PC-3 (cell line): ENCODE results near the gene GPR107. TPM values are rescaled to one million over a fixed set of nuclear protein-coding genes. Genes with fewer than 3 reads are reported as not detected.

Experiments used
- ATAC-seq: fragments of 200-7000 bp; cut with Tn5 transposase; 2 replicates; pipeline ENCODE4 v1.9.1; 2020; ENCODE audit warnings: mild to moderate bottlenecking, moderate library complexity
- BruUV-seq: library from RNA; stranded (reverse); fragments of 400-500 nt; replicated peaks from 2 replicates; lab custom pipeline; 2021; lab: Mats Ljungman, UMichigan
- CTCF ChIA-PET: fragments of 300-600 bp; sonication (Branson Sonifier 250); formaldehyde crosslinking; loops from one replicate; lab custom pipeline; 2022; ENCODE audit warnings: antibody characterized with exemption; lab: Charles Lee
- POLR2A ChIA-PET: fragments of 300-600 bp; sonication (Branson Sonifier 250); formaldehyde crosslinking; loops from one replicate; lab custom pipeline; 2022; ENCODE audit warnings: antibody characterized with exemption; ENCODE audit not compliant: unreplicated experiment; lab: Charles Lee
- DNase-seq: peaks from one replicate; pipeline ENCODE4 v3.0.0-alpha.2; 2015
- H2AFZ ChIP-seq: fragments of 300-600 bp; sonication (generic); 2 replicates; pipeline ENCODE4 v1.6.0; 2016; ENCODE audit warnings: antibody characterized with exemption, low read length
- H3F3A ChIP-seq: fragments of 300-600 bp; sonication (generic); one replicate; pipeline ENCODE4 v1.6.0; 2017; ENCODE audit warnings: antibody characterized with exemption, low read length, control low read depth, mild to moderate bottlenecking; ENCODE audit not compliant: unreplicated experiment
- H3K27ac ChIP-seq: fragments of 300-600 bp; sonication (generic); 2 replicates; pipeline ENCODE4 v1.5.1; 2016; ENCODE audit warnings: mild to moderate bottlenecking, low read length
- H3K27me3 ChIP-seq: fragments of 300-600 bp; sonication (generic); 2 replicates; pipeline ENCODE4 v1.6.1; 2016; ENCODE audit warnings: low read length, mixed read lengths
- H3K36me3 ChIP-seq: fragments of 300-600 bp; sonication (generic); 2 replicates; pipeline ENCODE4 v1.6.1; 2016; ENCODE audit warnings: low read depth, mixed run types, low read length, mixed read lengths
- H3K4me1 ChIP-seq: fragments of 300-600 bp; sonication (generic); 2 replicates; pipeline ENCODE4 v1.5.1; 2016; ENCODE audit warnings: low read length; ENCODE audit not compliant: insufficient read depth
- H3K4me2 ChIP-seq: fragments of 300-600 bp; sonication (generic); 2 replicates; pipeline ENCODE4 v1.6.0; 2016; ENCODE audit warnings: low read length
- H3K4me3 ChIP-seq: fragments of 300-600 bp; sonication (generic); 2 replicates; pipeline ENCODE4 v1.5.1; 2016; ENCODE audit warnings: mild to moderate bottlenecking, low read length, mixed read lengths
- H3K79me2 ChIP-seq: fragments of 300-600 bp; sonication (generic); 2 replicates; pipeline ENCODE4 v1.6.1; 2017; ENCODE audit warnings: low read length, mixed read lengths
- H3K9ac ChIP-seq: fragments of 300-600 bp; sonication (generic); 2 replicates; pipeline ENCODE4 v1.6.0; 2016; ENCODE audit warnings: mild to moderate bottlenecking, low read length
- H3K9me2 ChIP-seq: fragments of 300-600 bp; sonication (generic); replicated peaks from 2 replicates; pipeline ENCODE4 v1.6.1; 2016; ENCODE audit warnings: mixed run types, low read length, mixed read lengths
- H3K9me3 ChIP-seq: fragments of 300-600 bp; sonication (generic); 2 replicates; pipeline ENCODE4 v1.6.1; 2016; ENCODE audit warnings: low read length, mixed read lengths
- H4K20me1 ChIP-seq: fragments of 300-600 bp; sonication (generic); 2 replicates; pipeline ENCODE4 v1.6.1; 2016; ENCODE audit warnings: low read length, mixed read lengths
- CTCF ChIP-seq: fragments of 300-600 bp; sonication (generic); conservative IDR thresholded peaks from 2 replicates; pipeline ENCODE4 v1.5.1; 2017; ENCODE audit warnings: antibody characterized with exemption, low read depth, mild to moderate bottlenecking, low read length
- EZH2 ChIP-seq: fragments of 300-600 bp; sonication (generic); IDR thresholded peaks from one replicate; pipeline ENCODE4 v1.6.1; 2017; ENCODE audit warnings: antibody characterized with exemption, mild to moderate bottlenecking, low read length; ENCODE audit not compliant: unreplicated experiment
- EZH2phosphoT487 ChIP-seq: fragments of 300-600 bp; sonication (generic); IDR thresholded peaks from 2 replicates; pipeline ENCODE4 v1.6.1; 2018; ENCODE audit warnings: mild to moderate bottlenecking, antibody characterized with exemption, low read length, borderline replicate concordance
- intact Hi-C: fragments of 100-400 bp; cut with micrococcal nuclease; formaldehyde crosslinking; loops from 2 replicates; pipeline ENCODE4 v1.9.0; 2023
- total RNA-seq: library from RNA; depleted of rRNA; stranded (reverse); fragments of >200 nt; gene quantifications from 2 replicates; pipeline ENCODE4 v1.2.3, GENCODE V29; 2014

The GPR107 gene
- total RNA-seq, 1 experiment from 2014 or later = 11.4 TPM

GRCh38 chr9:130186051-130186450 is 132.3 kb downstream of the GPR107 start:
- intact Hi-C loops = no loop called here
- BruUV-seq = no TSS peak
- peaks cover 3% of the 10 kb centered on the region; the same call in 1 of the 2 replicates for H4K20me1 ChIP-seq

GRCh38 chr9:130186839-130187522 is 133.3 kb downstream of the GPR107 start:
- DNase-seq = peak; percentile 75
- peak overlapping the region; percentile 34; the same call in 1 of the 2 replicates for H3K4me3 ChIP-seq
- H3K36me3 ChIP-seq = no peaks in the 10 kb centered on the region
- TF ChIP-seq CTCF = no peak
- TF ChIP-seq EZH2phosphoT487 = no peak
- TF ChIP-seq EZH2 = no peak
- peaks cover 10% of the 10 kb centered on the region for H3K4me1 ChIP-seq
- H3K27ac ChIP-seq = no peak overlapping the region
- no peaks in the 10 kb centered on the region for H3K27me3 ChIP-seq
- H3K9me3 ChIP-seq = no peaks in the 10 kb centered on the region
- H3K9me2 ChIP-seq = no peaks in the 10 kb centered on the region
- intact Hi-C loops = no loop called here
- H3K4me2 ChIP-seq = peak overlapping the region; percentile 69
- H3K9ac ChIP-seq = no peak overlapping the region
- no TSS peak for BruUV-seq
- peaks cover 36% of the 10 kb centered on the region for H3K79me2 ChIP-seq
- POLR2A ChIA-PET = no interaction called here
- peak; percentile 99 for ATAC-seq
- no peak overlapping the region for H2AFZ ChIP-seq
- peaks cover 3% of the 10 kb centered on the region; the same call in 1 of the 2 replicates for H4K20me1 ChIP-seq
- CTCF ChIA-PET = no interaction called here
- no peaks in the 10 kb centered on the region for H3F3A ChIP-seq

More at GRCh38 chr9:130186051-130186450, 132.3 kb downstream of the GPR107 start:
- Histone ChIP-seq H3K79me2 (peaks cover 42% of the 10 kb centered on the region), H3K9me3 (no peaks in the 10 kb centered on the region), H3K36me3 (no peaks in the 10 kb centered on the region), H3K9ac (no peak overlapping the region), H3K9me2 (no peaks in the 10 kb centered on the region), H3K27ac (no peak overlapping the region), H3K27me3 (no peaks in the 10 kb centered on the region), H3F3A (no peaks in the 10 kb centered on the region), H3K4me2 (no peak overlapping the region), H3K4me3 (no peak overlapping the region), H3K4me1 (peaks cover 10% of the 10 kb centered on the region), H2AFZ (no peak overlapping the region)
- no peak for DNase-seq
- CTCF ChIA-PET = no interaction called here
- no peak for ATAC-seq
- TF ChIP-seq EZH2phosphoT487 = no peak
- TF ChIP-seq CTCF = no peak
- TF ChIP-seq EZH2 = no peak
- POLR2A ChIA-PET = no interaction called here

DNA sequence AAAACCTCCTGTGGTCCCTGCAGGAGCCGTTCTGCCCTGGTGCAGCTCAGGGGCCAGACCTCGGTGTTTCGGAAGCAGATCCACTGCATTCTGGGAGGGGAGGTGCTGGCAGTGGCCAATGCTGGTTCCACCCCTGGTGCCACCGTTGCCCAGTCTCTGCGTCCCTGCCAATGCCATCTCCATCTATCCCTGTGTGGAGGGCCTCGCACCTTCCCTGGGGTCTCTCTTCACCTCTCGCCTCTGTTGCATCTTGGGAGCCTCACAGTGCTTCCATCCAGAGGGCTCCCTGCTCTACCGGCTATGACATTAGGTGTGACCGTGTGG is 133.8 kb downstream of the GPR107 start:
- no TSS peak for BruUV-seq
- ATAC-seq (no peak), DNase-seq (no peak)
- no peak for TF ChIP-seq CTCF
- TF ChIP-seq EZH2phosphoT487 = no peak
- Histone ChIP-seq H4K20me1 (peaks cover 3% of the 10 kb centered on the region; the same call in 1 of the 2 replicates), H3K9ac (no peak overlapping the region), H3K79me2 (peaks cover 36% of the 10 kb centered on the region), H3K9me3 (no peaks in the 10 kb centered on the region), H3K4me3 (no peak overlapping the region), H3K4me2 (peak overlapping the region; percentile 69), H3K27ac (no peak overlapping the region), H3K27me3 (no peaks in the 10 kb centered on the region), H3K9me2 (no peaks in the 10 kb centered on the region), H3K36me3 (no peaks in the 10 kb centered on the region), H2AFZ (no peak overlapping the region), H3F3A (no peaks in the 10 kb centered on the region), H3K4me1 (peaks cover 10% of the 10 kb centered on the region)
- ChIA-PET POLR2A (no interaction called here), CTCF (no interaction called here)
- intact Hi-C loops = no loop called here
